GM19099 (cell line): Measurements from ENCODE around the gene FOXN3.

Source experiments
- POLR2A ChIP-seq: IDR thresholded peaks from 3 replicates; pipeline ENCODE4 v1.6.1; 2011; ENCODE audit warnings: low read depth; ENCODE audit not compliant: insufficient read length; ENCODE audit errors: extremely low read depth

The FOXN3 gene

GRCh38 chr14:89233184-89233583 lies 183.8 kb downstream of the FOXN3 start:
- no peak for TF ChIP-seq POLR2A

- no peak for TF ChIP-seq POLR2A
Measured at GRCh38 chr14:89232265-89233070, 184.6 kb downstream of the FOXN3 start.

GRCh38 chr14:89231426-89232113 lies 185.5 kb downstream of the FOXN3 start:
- TF ChIP-seq POLR2A: no peak

GRCh38 chr14:89228921-89229639 lies 188.0 kb downstream of the FOXN3 start:
- TF ChIP-seq POLR2A: no peak

GRCh38 chr14:89227496-89227836 lies 189.6 kb downstream of the FOXN3 start:
- no peak for TF ChIP-seq POLR2A

- TF ChIP-seq POLR2A: no peak
Measured at GRCh38 chr14:89226801-89227495, 190.1 kb downstream of the FOXN3 start.

- no peak for TF ChIP-seq POLR2A
Measured at GRCh38 chr14:89225607-89226006, 191.4 kb downstream of the FOXN3 start.

GRCh38 chr14:89221109-89221810 lies 195.8 kb downstream of the FOXN3 start:
- TF ChIP-seq POLR2A: no peak

- no peak for TF ChIP-seq POLR2A
Measured at GRCh38 chr14:89219051-89219450, 198.0 kb downstream of the FOXN3 start.

- TF ChIP-seq POLR2A: no peak
Measured at GRCh38 chr14:89217891-89218290, 199.1 kb downstream of the FOXN3 start.

GRCh38 chr14:89215531-89215930 lies 201.5 kb downstream of the FOXN3 start:
- TF ChIP-seq POLR2A: no peak

- no peak for TF ChIP-seq POLR2A
Measured at GRCh38 chr14:89215114-89215513, 201.9 kb downstream of the FOXN3 start.

GRCh38 chr14:89214221-89214965 lies 202.6 kb downstream of the FOXN3 start:
- TF ChIP-seq POLR2A: no peak
